Left forelimb (tissue), 1 donor: ENCODE measurements around the gene DNASE1L3.

Source experiments
- DNase-seq: peaks from one replicate; pipeline ENCODE4 v3.0.0-alpha.2; 2018; ENCODE audit warnings: low spot score

Gene DNASE1L3

GRCh38 chr3:58157700-58158099 is 53.1 kb downstream of the DNASE1L3 start:
- DNase-seq = no peak

- no peak for DNase-seq
These were observed 54.9 kb downstream of the DNASE1L3 start for GRCh38 chr3:58155838-58156237.

- DNase-seq = no peak
These were observed 55.9 kb downstream of the DNASE1L3 start for GRCh38 chr3:58154626-58155449.

- DNase-seq = no peak
These were observed 57.4 kb downstream of the DNASE1L3 start for GRCh38 chr3:58153371-58153770.

- DNase-seq = no peak
These were observed 58.4 kb downstream of the DNASE1L3 start for GRCh38 chr3:58152225-58153015.

GRCh38 chr3:58151637-58152036 is 59.1 kb downstream of the DNASE1L3 start:
- no peak for DNase-seq

GRCh38 chr3:58150810-58151199 is 60.0 kb downstream of the DNASE1L3 start:
- no peak for DNase-seq

GRCh38 chr3:58150130-58150809 is 60.5 kb downstream of the DNASE1L3 start:
- no peak for DNase-seq

- DNase-seq = no peak
These were observed 62.7 kb downstream of the DNASE1L3 start for GRCh38 chr3:58148049-58148448.

- DNase-seq = no peak
These were observed 66.1 kb downstream of the DNASE1L3 start for GRCh38 chr3:58144478-58145325.

GRCh38 chr3:58143417-58144055 is 67.2 kb downstream of the DNASE1L3 start:
- DNase-seq = no peak
